ENCODE results near the gene OR2A12. TPM values are rescaled to one million over a fixed set of nuclear protein-coding genes. Genes with fewer than 3 reads are reported as not detected.

OR2A12 gene
- total and polyA plus RNA-seq, 2 donors (not counting 3 experiments of a cell fraction or from before 2014, with no cell fraction given) = not detected

- dilution Hi-C loops (cut with MboI; ENCODE audit: extremely low pct_ligation_motif_present, low sequenced_read_pairs) (no loop called here), intact Hi-C loops (cut with micrococcal nuclease) (no loop called here)
- H3K4me2 ChIP-seq (ENCODE audit: insufficient read depth, low read length) = no peak overlapping the region
- no peak overlapping the region for H3K4me3 ChIP-seq (replicated peaks in 1 of 3; ENCODE audit: insufficient read depth in 1 of 3, low read depth in 1 of 3, low read length in 3 of 3)
- H3K4me1 ChIP-seq (ENCODE audit: control insufficient read depth, extremely low read depth, insufficient read depth, low read length) = no peaks in the 10 kb centered on the region
- POLR2A ChIA-PET = no interaction called here
- no peak overlapping the region for H3K27ac ChIP-seq (ENCODE audit: insufficient read depth, low read depth, low read length)
- H2AFZ ChIP-seq (ENCODE audit: low read depth, low read length) = no peak overlapping the region
- no peaks in the 10 kb centered on the region for H3K79me2 ChIP-seq (ENCODE audit: control insufficient read depth, insufficient read depth, low read length)
- H4K20me1 ChIP-seq (replicated peaks; ENCODE audit: control insufficient read depth, extremely low read depth, insufficient read depth, low read length) = no peaks in the 10 kb centered on the region
- TF ChIP-seq JUN (IDR thresholded peaks at IDR 0.05; ENCODE audit: borderline replicate concordance, insufficient read depth, insufficient read length, low read depth) (no peak), MAX (IDR thresholded peaks at IDR 0.05; ENCODE audit: insufficient read depth, insufficient read length) (no peak), MYC (IDR thresholded peaks at IDR 0.05; ENCODE audit: low read depth, low read length) (no peak), POLR2AphosphoS5 (IDR thresholded peaks at IDR 0.05; ENCODE audit: insufficient read depth, low read depth, low read length) (no peak), GATA2 (IDR thresholded peaks at IDR 0.05; ENCODE audit: insufficient read depth, insufficient read length, low read depth, low read length) (no peak), FOS (IDR thresholded peaks at IDR 0.05; ENCODE audit: borderline replicate concordance, insufficient read depth, low read length) (no peak), CTCF (IDR thresholded peaks at IDR 0.05; ENCODE audit: extremely low read depth in 1 of 2, insufficient read depth in 1 of 2, low read depth in 1 of 2, low read length in 2 of 2) (no peak), EZH2 (IDR thresholded peaks at IDR 0.05; ENCODE audit: borderline replicate concordance, low read depth, low read length, severe bottlenecking) (no peak), POLR2A (IDR thresholded peaks at IDR 0.05; ENCODE audit: low read depth, low read length) (no peak)
- no TSS peak for BruUV-seq (replicated peaks)
- H3K9me1 ChIP-seq (replicated peaks; ENCODE audit: control insufficient read depth, extremely low read depth, insufficient read depth, low read length) = no peaks in the 10 kb centered on the region
- no peaks in the 10 kb centered on the region for H3K36me3 ChIP-seq (ENCODE audit: control insufficient read depth in 2 of 2, extremely low read depth in 1 of 2, insufficient read depth in 2 of 2, low read length in 2 of 2)
- H3K27me3 ChIP-seq (ENCODE audit: control insufficient read depth in 2 of 2, insufficient read depth in 2 of 2, low read length in 2 of 2) = peaks cover 1 to 3% of the 10 kb centered on the region in 2 experiments
- H3K9ac ChIP-seq (replicated peaks; ENCODE audit: extremely low read depth, insufficient read depth, low read length) = no peak overlapping the region
- CTCF ChIA-PET = interaction anchor here (1.0 kb wide), 1 partner anchor 20 kb away, joined by 4 read pairs; no protein-coding TSS in a partner anchor
- H3K9me3 ChIP-seq (replicated peaks; ENCODE audit: control insufficient read depth, insufficient read depth, low read length) = no peaks in the 10 kb centered on the region
- FAIRE-seq (no peak), DNase-seq (ENCODE audit: low read depth, low spot score) (no peak)
Measured at GRCh38 chr7:144148224-144148827, 62.2 kb downstream of the OR2A12 start.

Small RNA genes lying within 50 kb of the gene (small RNA-seq; reads per million reads assigned to genes)
- not detected for gene OR2A41P (ENCODE audit: insufficient read depth, insufficient read length, low read depth, low replicate concordance)

Other genes starting within 250 kb of the OR2A12 start
- 48.3 and 51.2 TPM in 2 replicates for gene TCAF1, start 184.1 kb upstream of the OR2A12 start, total RNA-seq
- gene TCAF1, start 184.1 kb upstream of the OR2A12 start, polyA plus RNA-seq = 21.0 and 29.0 TPM in 2 replicates
- gene OR2F2, start 151.0 kb upstream of the OR2A12 start, total RNA-seq = not detected in 2 replicates
- gene OR2F2, start 151.0 kb upstream of the OR2A12 start, polyA plus RNA-seq = not detected in 2 replicates
- gene OR2F1, start 131.4 kb upstream of the OR2A12 start, total RNA-seq = not detected in 2 replicates
- not detected in 2 replicates for gene OR2F1, start 131.4 kb upstream of the OR2A12 start, polyA plus RNA-seq
- not detected in 2 replicates for gene OR6B1, start 86.0 kb upstream of the OR2A12 start, total RNA-seq
- gene OR6B1, start 86.0 kb upstream of the OR2A12 start, polyA plus RNA-seq = not detected in 2 replicates
- not detected in 2 replicates for gene OR2A5, start 37.3 kb upstream of the OR2A12 start, total RNA-seq
- not detected in 2 replicates for gene OR2A5, start 37.3 kb upstream of the OR2A12 start, polyA plus RNA-seq
- gene OR2A25, start 16.5 kb upstream of the OR2A12 start, total RNA-seq = not detected in 2 replicates
- gene OR2A25, start 16.5 kb upstream of the OR2A12 start, polyA plus RNA-seq = not detected in 2 replicates
- not detected in 2 replicates for gene OR2A2, start 23.3 kb downstream of the OR2A12 start, total RNA-seq
- gene OR2A2, start 23.3 kb downstream of the OR2A12 start, polyA plus RNA-seq = not detected in 2 replicates
- gene OR2A14, start 36.9 kb downstream of the OR2A12 start, total RNA-seq = not detected in 2 replicates
- gene OR2A14, start 36.9 kb downstream of the OR2A12 start, polyA plus RNA-seq = not detected in 2 replicates
- gene CTAGE4, start 97.2 kb downstream of the OR2A12 start, total RNA-seq = 0.30 TPM in 1 of 2 replicates, not detected in the other
- 0.03 and 0.04 TPM in 2 replicates for gene CTAGE4, start 97.2 kb downstream of the OR2A12 start, polyA plus RNA-seq
- gene ARHGEF35, start 109.6 kb downstream of the OR2A12 start, total RNA-seq = 0.48 and 0.82 TPM in 2 replicates
- gene ARHGEF35, start 109.6 kb downstream of the OR2A12 start, polyA plus RNA-seq = not detected in 2 replicates
- gene OR2A42, start 153.3 kb downstream of the OR2A12 start, total RNA-seq = not detected in 2 replicates
- gene OR2A42, start 153.3 kb downstream of the OR2A12 start, polyA plus RNA-seq = not detected in 2 replicates
- gene OR2A7, start 178.5 kb downstream of the OR2A12 start, total RNA-seq = 0.21 TPM in 1 of 2 replicates, not detected in the other
- gene OR2A7, start 178.5 kb downstream of the OR2A12 start, polyA plus RNA-seq = 0.10 and 0.33 TPM in 2 replicates
- gene CTAGE8, start 183.0 kb downstream of the OR2A12 start, total RNA-seq = 0.30 and 0.49 TPM in 2 replicates
- 0.03 and 0.06 TPM in 2 replicates for gene CTAGE8, start 183.0 kb downstream of the OR2A12 start, polyA plus RNA-seq
- not detected in 2 replicates for gene OR2A1, start 226.1 kb downstream of the OR2A12 start, total RNA-seq
- 0.02 and 0.14 TPM in 2 replicates for gene OR2A1, start 226.1 kb downstream of the OR2A12 start, polyA plus RNA-seq

Data from endothelial cell of umbilical vein (primary cell).